ENCODE measurements around the gene FXYD7. TPM values are rescaled to one million over a fixed set of nuclear protein-coding genes. Genes with fewer than 3 reads are reported as not detected.
"Not testable (repeated sequence)": the region's sequence is repeated elsewhere in the genome, so short reads cannot be mapped to it uniquely, and the experiment has no call there.

FXYD7 gene
- polyA plus RNA-seq, 3 donors: 0.50 to 1.0 (median 0.57) TPM

- DNase-seq (ENCODE audit: low read depth in 3 of 3, low spot score in 2 of 3): no peak
Measured at GRCh38 chr19:35125749-35126623, 17.1 kb upstream of the FXYD7 start.

DNA sequence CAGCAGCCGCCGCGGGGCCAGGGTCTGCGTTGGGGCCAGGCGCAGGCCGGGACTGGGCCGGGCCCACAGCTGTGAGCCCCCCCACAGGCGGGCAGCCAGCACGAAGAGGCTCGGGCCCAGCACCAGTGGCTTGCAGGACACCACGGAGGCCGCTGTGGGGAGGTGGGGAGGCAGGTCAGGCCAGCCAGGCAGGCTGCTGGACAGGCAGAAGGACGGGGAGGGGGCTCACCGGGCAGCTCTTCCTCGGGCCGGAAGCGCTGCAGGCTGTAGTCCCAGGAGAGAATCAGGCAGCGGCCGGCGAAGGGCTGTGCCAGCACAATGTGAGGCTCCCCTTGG lies 16.5 kb upstream of the FXYD7 start:
- no peak for DNase-seq (ENCODE audit: low read depth in 3 of 3, low spot score in 2 of 3)

DNA sequence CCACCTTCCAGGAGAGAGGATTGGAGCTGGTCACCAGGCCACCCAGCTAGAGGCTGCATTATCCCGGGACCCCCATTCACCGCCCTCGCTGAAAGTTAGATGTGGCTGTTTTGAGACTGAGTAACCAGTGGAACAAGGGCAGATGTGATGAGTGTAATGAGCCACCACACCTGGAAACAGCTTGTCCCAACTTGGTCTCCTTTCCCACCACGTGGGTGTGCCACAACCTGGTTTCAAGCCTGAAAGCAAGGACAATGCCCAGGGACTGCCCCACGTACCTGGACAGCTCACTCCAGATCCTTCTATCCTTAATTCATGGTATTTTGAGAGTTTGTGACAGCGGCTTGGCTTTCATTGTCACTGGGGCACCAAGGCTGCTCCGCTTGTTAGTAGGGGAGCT lies 15.2 kb upstream of the FXYD7 start:
- DNase-seq (ENCODE audit: low read depth in 3 of 3, low spot score in 2 of 3): no peak

DNA sequence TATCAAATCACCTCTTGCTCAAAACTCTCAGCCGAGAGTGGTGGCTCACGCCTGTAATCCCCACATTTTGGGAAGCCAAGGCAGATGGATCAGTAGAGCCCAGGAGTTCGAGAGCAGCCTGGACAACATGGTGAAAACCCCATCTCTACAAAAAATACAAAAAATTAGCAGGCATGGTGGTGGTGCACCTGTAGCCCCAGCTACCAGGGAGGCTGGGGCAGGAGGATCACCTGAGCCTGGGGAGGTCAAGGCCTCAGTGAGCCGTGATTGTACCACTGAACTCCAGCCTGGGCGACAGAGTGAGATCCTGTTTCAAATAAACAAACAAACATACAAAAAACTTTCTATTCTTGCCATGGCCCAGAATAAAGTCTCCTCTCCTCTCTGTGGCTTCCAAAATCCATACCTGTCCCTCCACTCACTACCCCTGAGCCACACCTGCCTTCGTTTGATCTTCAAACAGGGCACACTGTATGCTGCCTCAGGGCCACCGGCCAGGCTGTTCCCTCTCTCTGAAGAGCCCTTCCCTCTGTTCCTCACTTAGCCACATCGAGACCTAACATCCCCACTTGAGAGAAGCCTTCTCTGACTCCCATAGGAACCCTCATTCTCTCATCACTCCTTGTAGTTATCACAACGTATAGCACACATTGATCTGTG lies 14.5 kb upstream of the FXYD7 start:
- DNase-seq (ENCODE audit: low read depth in 3 of 3, low spot score in 2 of 3): no peak

- not testable (repeated sequence) for DNase-seq (ENCODE audit: low read depth in 3 of 3, low spot score in 2 of 3)
Measured at GRCh38 chr19:35129724-35130274, 13.3 kb upstream of the FXYD7 start.

DNA sequence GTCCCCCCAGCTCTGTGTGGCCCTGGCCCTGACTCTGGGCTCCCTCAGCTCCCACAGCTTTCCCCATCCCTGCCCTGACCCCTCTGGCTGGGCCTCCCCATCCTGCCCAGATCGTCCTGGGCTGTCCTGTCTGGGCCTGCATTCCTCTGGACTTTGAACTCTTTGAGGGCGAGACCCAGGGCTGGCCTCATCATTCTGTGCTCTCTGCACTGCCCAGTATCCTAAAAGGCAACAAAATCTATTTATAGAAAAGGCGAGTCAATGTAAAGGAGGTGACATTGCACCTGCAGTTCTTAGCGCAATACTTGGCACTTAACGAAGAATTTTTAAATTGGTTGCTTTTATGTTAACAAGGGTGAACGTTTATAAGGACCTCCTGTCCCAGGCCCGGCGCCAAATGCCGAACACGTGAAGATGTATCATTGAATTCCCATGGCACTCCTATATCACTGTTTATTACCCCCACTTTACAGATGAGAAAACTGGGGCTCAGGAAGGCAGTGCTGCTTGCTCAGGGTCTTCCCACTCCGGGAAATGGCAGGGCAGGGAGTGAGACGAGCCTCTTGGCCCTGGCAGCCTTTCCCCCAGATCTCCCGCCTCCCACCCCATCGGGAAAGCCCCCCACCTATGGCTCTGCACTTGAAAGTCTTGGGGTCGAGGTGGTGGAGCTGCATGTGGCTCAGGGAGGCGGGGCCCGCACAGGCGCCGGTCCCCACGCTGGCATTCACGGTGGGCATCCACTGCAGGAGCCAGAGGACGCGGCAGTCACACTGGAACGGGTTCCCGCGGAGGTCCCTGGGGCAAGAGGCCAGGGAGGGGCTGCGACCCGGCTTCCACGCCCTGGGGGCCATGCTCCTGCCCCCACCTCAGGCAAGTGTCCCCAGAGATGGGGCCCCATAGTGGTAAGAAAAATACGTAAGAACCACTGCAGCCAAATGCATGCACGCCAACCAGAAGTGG lies 12.0 kb upstream of the FXYD7 start:
- no peak for DNase-seq (ENCODE audit: low read depth in 3 of 3, low spot score in 2 of 3)

DNA sequence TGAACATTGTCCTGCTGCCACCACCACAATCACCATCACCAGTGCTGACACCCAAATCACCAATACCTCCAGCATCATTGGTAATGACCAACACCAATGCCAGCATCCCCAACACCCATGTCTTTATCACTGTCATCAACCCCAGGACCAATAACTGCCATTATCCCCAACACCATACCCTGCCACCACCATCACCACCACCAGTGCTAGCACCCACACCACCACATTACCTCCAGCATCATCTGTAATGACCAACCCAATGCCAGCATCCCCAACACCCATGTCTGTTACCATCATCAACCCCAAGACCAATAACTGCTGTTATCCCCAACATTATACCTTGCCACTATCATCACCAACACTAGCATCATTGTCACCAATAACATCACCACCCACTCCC lies 10.8 kb upstream of the FXYD7 start:
- no peak for DNase-seq (ENCODE audit: low read depth in 3 of 3, low spot score in 2 of 3)

DNA sequence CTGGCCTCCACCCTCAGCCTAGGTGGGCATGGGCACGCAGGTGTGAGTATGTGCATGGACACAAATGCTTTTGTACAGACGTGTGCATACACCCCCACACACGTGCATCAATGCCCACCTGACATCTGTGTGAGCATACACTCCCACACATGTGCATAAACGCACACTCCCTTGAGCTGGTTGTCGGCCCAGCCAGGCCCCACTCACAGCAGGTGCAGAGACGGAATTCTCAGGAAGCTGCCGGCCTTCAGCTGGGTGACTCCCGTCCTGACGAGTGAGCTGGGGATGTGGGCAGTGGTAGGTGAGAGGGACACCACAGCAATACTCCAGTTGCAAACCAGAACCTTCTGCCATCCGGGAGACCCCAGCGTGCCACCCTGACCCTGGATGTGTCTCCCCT lies 9.2 kb upstream of the FXYD7 start:
- DNase-seq (ENCODE audit: low read depth in 3 of 3, low spot score in 2 of 3): no peak

DNA sequence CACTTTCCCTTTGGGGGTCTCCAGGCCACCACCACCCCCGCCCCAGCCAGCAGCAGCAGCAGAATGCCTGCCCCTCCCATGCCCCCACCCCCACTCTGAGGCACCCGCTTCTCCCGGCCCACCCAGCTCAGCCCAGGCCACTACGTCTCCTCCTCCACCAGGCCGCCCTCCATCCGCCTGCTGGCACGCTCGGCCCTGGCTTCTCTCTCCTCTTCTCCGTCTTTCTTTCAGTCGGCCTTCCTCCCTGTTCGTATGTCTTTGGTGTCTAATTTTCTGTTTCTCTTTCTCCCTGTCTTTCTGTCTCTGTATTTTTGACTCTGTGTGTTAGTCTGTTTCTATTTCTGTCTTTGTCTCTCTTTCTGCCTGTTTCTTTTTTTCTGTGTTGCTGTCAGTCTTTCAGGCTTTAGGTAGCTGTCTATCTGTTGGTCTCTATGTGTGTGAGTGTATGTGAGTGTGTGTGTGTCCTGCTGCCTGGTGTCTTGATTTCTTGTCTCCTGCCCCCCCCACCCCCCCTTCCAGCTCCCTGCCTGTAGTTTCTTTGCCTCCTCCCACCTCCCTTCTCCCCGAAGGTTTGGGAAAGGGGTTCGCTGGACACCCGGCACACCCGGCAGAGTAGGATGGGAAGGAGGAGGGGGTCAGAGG lies 8.3 kb upstream of the FXYD7 start, which contains the start of gene LGI4:
TSS of gene LGI4 (minus strand) at position 459 of the 642 bp plus-strand sequence. CDS start at position 80, 379 bp downstream.
- no peak for DNase-seq (ENCODE audit: low read depth in 3 of 3, low spot score in 2 of 3)

DNA sequence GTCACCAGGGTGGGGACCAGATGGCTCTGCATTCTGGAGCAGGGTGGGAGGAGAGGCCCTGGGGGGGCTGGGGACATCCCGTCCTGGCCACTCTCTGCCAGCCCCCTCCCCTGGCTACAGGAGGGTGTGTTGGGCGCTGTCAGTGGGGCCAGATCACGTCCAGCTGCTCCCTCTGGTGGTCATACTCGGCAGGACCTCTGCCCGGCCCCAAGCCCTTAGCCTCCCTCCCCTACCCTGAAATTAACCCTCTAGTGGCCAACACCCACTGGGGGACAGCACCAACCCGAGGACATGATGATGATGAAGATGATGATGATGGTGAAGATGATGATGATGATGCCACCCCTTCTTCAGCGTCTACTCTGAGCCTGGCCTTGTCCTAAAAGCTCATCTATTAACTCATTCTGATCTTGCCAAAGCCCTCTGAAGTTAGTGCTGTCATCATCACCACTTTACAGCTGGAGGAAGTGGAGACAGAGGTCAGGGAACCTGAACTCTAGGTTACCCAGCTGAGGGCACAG lies 7.6 kb upstream of the FXYD7 start:
- DNase-seq (ENCODE audit: low read depth in 3 of 3, low spot score in 2 of 3): peak in 1 of 3 donors; percentile 75

DNA sequence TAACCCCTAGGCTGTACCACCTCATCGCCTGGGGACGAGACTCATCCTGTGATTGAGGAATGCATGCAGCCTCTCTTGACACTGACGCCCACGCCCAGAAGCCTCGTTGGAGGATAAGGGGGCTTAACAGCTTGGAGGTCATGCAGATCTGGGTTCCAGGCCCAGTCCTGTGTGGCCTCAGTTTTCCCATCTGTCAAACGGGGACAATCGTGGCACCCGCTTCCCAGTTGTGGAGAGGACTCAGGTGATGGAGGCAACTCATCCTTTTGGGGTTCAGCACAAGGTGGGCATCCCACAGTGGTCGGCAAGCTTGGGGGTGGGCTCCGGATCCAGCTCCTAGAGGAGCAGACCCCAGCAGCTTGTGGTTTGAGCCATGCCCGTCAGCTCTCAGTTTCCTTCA lies 6.8 kb upstream of the FXYD7 start:
- DNase-seq (ENCODE audit: low read depth in 3 of 3, low spot score in 2 of 3): no peak

- DNase-seq (ENCODE audit: low read depth in 3 of 3, low spot score in 2 of 3): no peak
Measured at GRCh38 chr19:35136977-35137702, 5.9 kb upstream of the FXYD7 start.

DNA sequence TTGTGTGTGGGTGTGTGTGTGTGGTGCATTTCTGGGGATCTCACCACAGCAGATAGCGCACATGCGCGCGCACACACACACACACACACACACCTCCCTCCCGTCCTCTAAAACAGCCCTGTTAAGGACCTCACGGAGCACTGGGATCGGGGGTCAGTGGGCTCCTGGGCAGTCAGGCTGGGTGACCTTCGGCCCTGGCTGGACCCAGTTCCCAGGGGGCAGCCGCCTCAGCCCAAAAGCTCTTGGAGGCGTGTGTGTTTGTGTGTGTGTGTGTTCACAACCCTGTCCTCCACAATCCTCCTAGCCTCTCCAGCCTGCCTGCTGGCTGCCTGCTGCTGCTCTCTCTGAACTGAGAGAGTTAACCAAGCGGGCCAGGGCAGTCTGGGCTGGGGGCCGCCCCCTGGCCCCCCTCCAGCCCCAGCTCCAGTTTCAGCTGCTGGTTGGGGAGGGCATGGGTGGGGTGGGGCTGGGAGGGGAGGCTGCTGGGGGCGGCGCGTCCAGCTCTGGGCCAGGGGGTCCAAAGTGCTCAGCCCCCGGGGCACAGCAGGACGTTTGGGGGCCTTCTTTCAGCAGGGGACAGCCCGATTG lies 4.7 kb upstream of the FXYD7 start, which contains the start of gene FXYD1:
TSS of gene FXYD1 (plus strand) at position 520 of the 588 bp plus-strand sequence. CDS start 1,256 bp downstream, outside the sequence.
- no peak for DNase-seq (ENCODE audit: low read depth in 3 of 3, low spot score in 2 of 3)

- DNase-seq (ENCODE audit: low read depth in 3 of 3, low spot score in 2 of 3): no peak
Measured at GRCh38 chr19:35140207-35140961, 2.7 kb upstream of the FXYD7 start.

DNA sequence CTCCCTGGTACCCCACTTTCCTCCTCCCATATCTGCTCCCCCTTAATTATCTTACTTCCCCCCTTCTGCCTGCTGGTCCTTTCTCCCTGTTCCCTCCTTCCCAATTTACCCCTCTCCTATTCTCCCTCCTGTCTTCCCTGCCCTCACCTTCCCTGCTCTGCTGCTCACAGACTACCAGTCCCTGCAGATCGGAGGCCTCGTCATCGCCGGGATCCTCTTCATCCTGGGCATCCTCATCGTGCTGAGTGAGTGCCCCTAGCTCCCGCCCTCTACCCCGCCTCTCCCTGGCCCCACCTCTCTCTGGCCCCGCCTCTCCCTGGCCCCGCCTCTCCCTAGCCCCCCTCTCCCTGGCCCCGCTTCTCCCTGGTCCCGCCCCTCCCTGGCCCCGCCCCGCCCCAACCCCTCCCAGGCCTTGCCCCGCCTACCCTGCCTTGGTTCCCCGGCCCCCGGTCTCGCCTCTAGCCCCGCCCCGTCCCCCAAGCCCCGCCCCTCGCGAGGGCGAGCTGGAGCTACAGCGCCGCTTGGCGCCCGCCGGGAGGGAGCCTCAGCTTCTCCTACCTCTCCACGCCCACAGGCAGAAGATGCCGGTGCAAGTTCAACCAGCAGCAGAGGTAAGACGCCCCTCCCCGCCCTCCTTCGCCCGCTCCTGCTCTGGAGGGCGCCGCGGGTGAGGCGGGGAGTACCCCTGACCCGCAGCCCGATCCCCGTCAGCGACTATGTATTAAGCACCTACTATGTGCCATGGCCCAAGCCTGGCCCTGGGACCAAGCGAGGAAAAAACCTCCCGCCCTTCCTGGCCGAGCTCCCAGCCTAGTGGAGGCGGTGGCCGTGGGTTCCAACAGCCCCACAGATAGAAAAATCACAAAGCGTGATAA lies 1.9 kb upstream of the FXYD7 start:
- DNase-seq (ENCODE audit: low read depth in 3 of 3, low spot score in 2 of 3): no peak

DNA sequence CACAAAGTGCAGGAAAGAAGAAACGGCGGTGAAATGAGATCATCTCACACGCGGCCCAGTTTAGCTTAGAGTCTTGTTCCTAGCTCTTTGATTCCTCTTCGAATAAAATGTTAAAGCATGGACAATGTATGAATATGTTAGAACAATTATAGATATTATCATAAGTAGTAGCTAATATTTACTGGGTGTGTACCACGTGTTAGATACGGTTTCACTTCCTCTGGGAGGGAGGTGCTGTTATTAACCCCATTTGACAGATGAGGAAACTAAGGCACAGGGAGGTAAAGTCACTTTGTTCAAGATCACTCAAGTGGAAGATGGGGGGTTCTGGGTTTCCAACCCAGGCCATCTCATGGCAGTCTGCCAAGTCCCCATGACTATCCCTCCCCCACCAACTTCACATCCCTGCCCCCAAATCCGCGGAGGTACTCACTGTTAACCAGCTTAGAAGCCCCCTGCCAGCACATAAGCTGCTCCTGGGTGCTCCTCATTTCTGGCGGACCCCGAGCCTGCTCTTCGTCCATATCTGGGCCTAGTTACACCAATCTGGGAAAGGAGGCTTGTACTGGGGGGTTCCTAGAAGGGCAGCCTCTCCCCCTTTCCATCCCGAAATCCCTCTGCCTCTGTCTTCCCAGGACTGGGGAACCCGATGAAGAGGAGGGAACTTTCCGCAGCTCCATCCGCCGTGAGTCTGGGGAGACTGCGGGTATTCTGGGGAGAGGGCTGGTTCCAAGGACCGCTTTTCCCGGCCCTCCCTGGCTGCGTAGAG lies 1.0 kb upstream of the FXYD7 start:
- no peak for DNase-seq (ENCODE audit: low read depth in 3 of 3, low spot score in 2 of 3)

Measured in right renal cortex interstitium (tissue), 3 donors.